Smooth muscle cell (in vitro differentiated cells): ENCODE measurements around the gene ADAD2. TPM values are rescaled to one million over a fixed set of nuclear protein-coding genes. Genes with fewer than 3 reads are reported as not detected.

Experiments used
- DNase-seq: peaks from one replicate; lab custom pipeline; 2025; ENCODE audit not compliant: unreplicated experiment; lab: John Stamatoyannopoulos, UW
- H2AFZ ChIP-seq: fragments of 200-600 bp; sonication (generic); 2 replicates; pipeline ENCODE4 v1.6.0; 2016; ENCODE audit warnings: antibody characterized with exemption, low read depth, mild to moderate bottlenecking
- H3F3A ChIP-seq: fragments of 200-600 bp; sonication (generic); 2 replicates; pipeline ENCODE4 v1.6.0; 2017; ENCODE audit warnings: antibody characterized with exemption, low read depth
- H3K27ac ChIP-seq: fragments of 200-600 bp; sonication (generic); 2 replicates; pipeline ENCODE4 v1.5.1; 2016; ENCODE audit warnings: low read depth, mild to moderate bottlenecking
- H3K27me3 ChIP-seq: fragments of 200-600 bp; sonication (generic); 2 replicates; pipeline ENCODE4 v1.6.1; 2016; ENCODE audit warnings: low read depth, mild to moderate bottlenecking
- H3K36me3 ChIP-seq: fragments of 200-600 bp; sonication (generic); 2 replicates; pipeline ENCODE4 v1.5.1; 2016; ENCODE audit warnings: low read depth
- H3K4me1 ChIP-seq: fragments of 200-600 bp; sonication (generic); 2 replicates; pipeline ENCODE4 v1.5.1; 2016; ENCODE audit warnings: low read depth
- H3K4me2 ChIP-seq: fragments of 200-600 bp; sonication (generic); 2 replicates; pipeline ENCODE4 v1.6.0; 2016; ENCODE audit warnings: mild to moderate bottlenecking
- H3K4me3 ChIP-seq: fragments of 200-600 bp; sonication (generic); 2 replicates; pipeline ENCODE4 v1.5.1; 2016; ENCODE audit warnings: mild to moderate bottlenecking
- H3K79me2 ChIP-seq: fragments of 200-600 bp; sonication (generic); 2 replicates; pipeline ENCODE4 v1.6.0; 2016; ENCODE audit warnings: low read depth, mild to moderate bottlenecking
- H3K9ac ChIP-seq: fragments of 200-600 bp; sonication (generic); 2 replicates; pipeline ENCODE4 v1.6.0; 2016; ENCODE audit warnings: low read depth
- H3K9me3 ChIP-seq: fragments of 200-600 bp; sonication (generic); replicated peaks from 2 replicates; pipeline ENCODE4 v1.5.1; 2016; ENCODE audit warnings: low read depth
- H4K20me1 ChIP-seq: fragments of 200-600 bp; sonication (generic); 2 replicates; pipeline ENCODE4 v1.6.0; 2016; ENCODE audit warnings: low read depth
- WGBS: methylation state at CpG from one replicate; pipeline ENCODE4 v1.1.7; 2016; ENCODE audit warnings: low lambda C conversion rate; 5-methylcytosine and 5-hydroxymethylcytosine counted together
- polyA plus RNA-seq: library from polyadenylated mRNA; unstranded; fragments of >200 nt; fragmentation: Nextera tagmentation; extraction: Ambion mirVana; gene quantifications from 2 replicates; pipeline ENCODE4 v1.2.1, GENCODE V29; 2016
- total RNA-seq: library from RNA; depleted of rRNA; stranded (reverse); fragments of >200 nt; gene quantifications from 2 replicates; pipeline ENCODE4 v1.2.3, GENCODE V29; 2014
- TF ChIP-seq, protein P1 (sequence below): fragments of 200-600 bp; sonication (generic); IDR thresholded peaks from 2 replicates; pipeline ENCODE4 v1.5.1; 2017; ENCODE audit warnings: borderline replicate concordance, mild to moderate bottlenecking, antibody characterized with exemption; ENCODE audit not compliant: insufficient read depth, poor library complexity, severe bottlenecking

ADAD2 gene
- total and polyA plus RNA-seq, 2 experiments from 2014 or later = not detected

DNA sequence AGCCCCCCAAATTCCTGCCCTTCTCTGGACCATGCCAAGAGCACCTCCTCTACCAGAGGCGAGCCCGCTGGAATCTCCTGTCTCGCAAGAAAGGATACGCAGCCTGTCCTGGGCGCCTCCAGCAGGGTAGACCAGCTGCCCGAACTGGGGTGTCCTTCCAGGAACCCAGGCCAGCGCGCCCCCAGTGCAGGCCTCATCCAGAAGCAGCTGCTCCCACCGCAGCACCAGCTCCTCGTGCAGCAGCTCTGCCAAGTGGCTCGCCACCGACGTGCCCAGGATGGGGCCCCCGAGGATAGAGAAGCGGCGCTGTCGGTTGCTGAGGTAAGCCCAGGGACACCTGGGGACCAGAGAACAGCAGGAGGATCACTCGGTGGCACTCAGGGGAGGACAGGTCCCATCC is 8.9 kb upstream of the ADAD2 start:
- TF ChIP-seq, protein P1, sequence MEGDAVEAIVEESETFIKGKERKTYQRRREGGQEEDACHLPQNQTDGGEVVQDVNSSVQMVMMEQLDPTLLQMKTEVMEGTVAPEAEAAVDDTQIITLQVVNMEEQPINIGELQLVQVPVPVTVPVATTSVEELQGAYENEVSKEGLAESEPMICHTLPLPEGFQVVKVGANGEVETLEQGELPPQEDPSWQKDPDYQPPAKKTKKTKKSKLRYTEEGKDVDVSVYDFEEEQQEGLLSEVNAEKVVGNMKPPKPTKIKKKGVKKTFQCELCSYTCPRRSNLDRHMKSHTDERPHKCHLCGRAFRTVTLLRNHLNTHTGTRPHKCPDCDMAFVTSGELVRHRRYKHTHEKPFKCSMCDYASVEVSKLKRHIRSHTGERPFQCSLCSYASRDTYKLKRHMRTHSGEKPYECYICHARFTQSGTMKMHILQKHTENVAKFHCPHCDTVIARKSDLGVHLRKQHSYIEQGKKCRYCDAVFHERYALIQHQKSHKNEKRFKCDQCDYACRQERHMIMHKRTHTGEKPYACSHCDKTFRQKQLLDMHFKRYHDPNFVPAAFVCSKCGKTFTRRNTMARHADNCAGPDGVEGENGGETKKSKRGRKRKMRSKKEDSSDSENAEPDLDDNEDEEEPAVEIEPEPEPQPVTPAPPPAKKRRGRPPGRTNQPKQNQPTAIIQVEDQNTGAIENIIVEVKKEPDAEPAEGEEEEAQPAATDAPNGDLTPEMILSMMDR = no peak
- WGBS = 98% methylated on average over 18 of the region's 18 CpGs
- no peaks in the 10 kb centered on the region for H3K36me3 ChIP-seq

DNA sequence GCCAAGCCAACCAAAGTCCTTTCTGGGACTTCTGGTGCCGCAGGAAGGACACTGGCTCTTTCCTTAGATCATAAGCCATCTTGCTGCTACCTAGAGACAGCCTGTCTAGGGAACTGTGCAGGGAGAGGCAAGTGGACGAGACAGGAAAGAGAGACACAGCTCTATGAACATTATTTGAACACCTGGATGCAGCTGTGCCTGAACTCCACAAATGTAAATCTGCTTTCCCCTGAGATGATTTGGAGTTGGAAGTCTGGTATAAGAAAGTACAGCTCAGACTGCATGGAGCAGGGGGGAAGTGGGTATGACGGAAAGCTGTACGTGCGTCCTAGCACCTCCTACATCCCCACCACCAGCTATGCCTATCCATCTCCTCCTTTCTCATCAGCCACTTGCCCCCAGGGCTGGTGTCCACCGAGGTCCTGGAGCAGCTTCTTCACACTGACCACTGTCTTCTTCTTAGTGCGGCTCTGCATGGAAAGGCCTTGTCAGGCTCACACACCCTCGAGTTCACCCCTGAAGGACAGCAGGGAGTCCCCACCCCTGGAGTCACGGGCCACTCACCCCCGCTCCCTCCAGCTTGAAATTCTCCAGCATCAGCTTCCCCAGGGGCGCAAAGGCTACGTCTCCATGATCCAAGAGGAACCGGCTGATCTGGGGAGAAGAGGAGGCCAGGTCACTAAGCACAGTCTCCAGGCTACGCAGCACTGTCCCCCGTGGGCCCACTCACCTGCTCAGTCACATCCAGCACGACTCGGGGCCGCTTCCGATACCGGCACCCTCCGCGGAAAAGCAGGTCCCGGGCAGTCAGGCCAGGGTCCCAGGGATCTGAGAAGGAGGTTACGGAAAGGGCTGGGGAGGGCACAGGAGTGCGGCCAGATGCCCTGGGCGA is 8.0 kb upstream of the ADAD2 start:
- peaks cover 24% of the 10 kb centered on the region for H3K79me2 ChIP-seq
- H3K9ac ChIP-seq = no peak overlapping the region
- peaks cover 2% of the 10 kb centered on the region for H3F3A ChIP-seq
- WGBS = 97% methylated on average over 26 of the region's 26 CpGs
- no peak overlapping the region for H3K4me2 ChIP-seq
- H3K4me3 ChIP-seq = no peak overlapping the region
- DNase-seq = no peak
- H3K36me3 ChIP-seq = no peaks in the 10 kb centered on the region
- no peaks in the 10 kb centered on the region for H3K9me3 ChIP-seq
- no peaks in the 10 kb centered on the region for H4K20me1 ChIP-seq
- TF ChIP-seq, protein P1 = no peak
- H3K4me1 ChIP-seq = peaks cover 5% of the 10 kb centered on the region
- H3K27ac ChIP-seq = no peak overlapping the region
- no peak overlapping the region for H2AFZ ChIP-seq
- no peaks in the 10 kb centered on the region for H3K27me3 ChIP-seq

More for the DNA sequence above, 8.9 kb upstream of the ADAD2 start:
- no peak overlapping the region for H3K4me2 ChIP-seq
- H3K9me3 ChIP-seq = no peaks in the 10 kb centered on the region
- no peaks in the 10 kb centered on the region for H3K27me3 ChIP-seq
- peaks cover 5% of the 10 kb centered on the region for H4K20me1 ChIP-seq
- no peak overlapping the region for H2AFZ ChIP-seq
- no peak overlapping the region for H3K9ac ChIP-seq
- H3F3A ChIP-seq = peaks cover 9% of the 10 kb centered on the region
- no peak overlapping the region for H3K4me3 ChIP-seq
- H3K4me1 ChIP-seq = peaks cover 8% of the 10 kb centered on the region
- no peak overlapping the region for H3K27ac ChIP-seq
- no peak for DNase-seq
- H3K79me2 ChIP-seq = peaks cover 24% of the 10 kb centered on the region

DNA sequence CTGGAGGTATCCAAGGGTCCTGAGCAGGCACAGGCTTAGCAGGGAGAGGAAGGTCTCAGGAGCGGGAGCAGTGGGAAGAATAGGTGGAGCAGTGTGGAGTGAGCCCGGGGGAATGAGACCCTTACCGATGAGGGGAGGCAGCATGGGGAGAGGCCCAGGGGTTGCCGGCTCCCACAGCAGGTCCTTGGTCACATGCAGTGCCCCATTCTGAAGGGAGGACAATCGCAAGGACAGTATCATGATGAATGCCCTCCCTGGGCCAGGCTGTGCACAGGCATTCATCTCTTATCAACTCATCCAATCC is 7.4 kb upstream of the ADAD2 start:
- H3K36me3 ChIP-seq = no peaks in the 10 kb centered on the region
- no peak overlapping the region for H2AFZ ChIP-seq
- H3F3A ChIP-seq = no peaks in the 10 kb centered on the region
- H4K20me1 ChIP-seq = no peaks in the 10 kb centered on the region
- no peak overlapping the region for H3K9ac ChIP-seq
- H3K4me2 ChIP-seq = no peak overlapping the region
- TF ChIP-seq, protein P1 = no peak
- H3K27ac ChIP-seq = no peak overlapping the region
- peaks cover 5% of the 10 kb centered on the region for H3K4me1 ChIP-seq
- DNase-seq = no peak
- peaks cover 24% of the 10 kb centered on the region for H3K79me2 ChIP-seq
- H3K4me3 ChIP-seq = no peak overlapping the region
- H3K9me3 ChIP-seq = no peaks in the 10 kb centered on the region
- 95% methylated on average over 4 of the region's 5 CpGs for WGBS
- H3K27me3 ChIP-seq = no peaks in the 10 kb centered on the region
